Measurements from ENCODE around the gene DEDD2.

Gene DEDD2

DNA sequence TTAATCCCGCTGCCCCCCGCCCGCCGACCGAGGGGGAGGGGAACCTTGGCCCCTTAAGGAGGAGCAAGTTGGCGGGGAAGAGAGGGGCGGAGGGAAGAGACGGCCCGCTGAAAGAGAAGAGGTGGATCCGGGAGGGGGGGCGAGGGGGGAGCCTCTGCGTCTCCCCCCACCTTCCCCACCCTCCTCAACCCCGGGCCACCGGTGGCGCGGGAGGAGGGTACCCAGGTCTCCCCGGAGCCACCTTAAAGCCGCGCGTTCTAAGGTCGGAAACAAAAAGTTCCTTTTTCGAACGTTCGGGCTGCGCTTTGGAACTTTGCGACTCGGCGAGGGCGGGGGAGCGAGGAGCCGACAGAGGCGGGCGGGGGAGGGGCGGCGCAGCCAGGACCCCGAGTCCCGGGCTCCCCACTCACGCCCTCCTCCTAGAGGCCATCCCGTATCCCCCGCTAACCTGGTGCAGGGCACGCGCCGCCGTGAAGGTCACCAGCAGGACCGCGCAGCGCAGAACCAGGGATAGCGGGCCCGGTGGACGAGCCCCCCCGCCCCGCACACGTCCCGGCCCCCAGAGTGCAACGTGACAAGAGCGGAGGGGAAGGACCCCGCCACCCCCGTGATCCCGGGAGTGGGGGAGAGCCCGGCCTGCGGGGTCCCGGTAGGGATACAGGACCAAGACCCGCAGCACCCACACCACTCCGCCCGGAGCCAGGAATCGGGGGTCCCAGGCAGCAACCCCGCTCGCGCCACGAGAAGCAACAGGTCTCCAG is 36.8 kb upstream of the DEDD2 start:
- Histone ChIP-seq H3K4me2 (peak overlapping the region; percentile 56 to 85 (median 75)), H3K27ac (peak overlapping the region; percentile 89 to 97 (median 94)), H3K9me3 (replicated peaks in 1 of 11) (no peaks in the 10 kb centered on the region), H3K36me3 (peaks cover 12 to 18% (median 15%) of the 10 kb centered on the region in 11 experiments; a peak in 21 of 22 replicates), H3K4me1 (peaks cover 33 to 53% (median 48%) of the 10 kb centered on the region in 10 experiments), H3K4me3 (peak overlapping the region; percentile 88 to 100 (median 99)), H3K9ac (peak overlapping the region; percentile 89 to 98 (median 96)), H3K27me3 (no peaks in the 10 kb centered on the region), H4K20me1 (peaks cover 18 to 44% (median 36%) of the 10 kb centered on the region in 11 experiments; a peak in 21 of 22 replicates)
- no peak for TF ChIP-seq Cebpa-rat (IDR thresholded peaks at IDR 0.05)

DNA sequence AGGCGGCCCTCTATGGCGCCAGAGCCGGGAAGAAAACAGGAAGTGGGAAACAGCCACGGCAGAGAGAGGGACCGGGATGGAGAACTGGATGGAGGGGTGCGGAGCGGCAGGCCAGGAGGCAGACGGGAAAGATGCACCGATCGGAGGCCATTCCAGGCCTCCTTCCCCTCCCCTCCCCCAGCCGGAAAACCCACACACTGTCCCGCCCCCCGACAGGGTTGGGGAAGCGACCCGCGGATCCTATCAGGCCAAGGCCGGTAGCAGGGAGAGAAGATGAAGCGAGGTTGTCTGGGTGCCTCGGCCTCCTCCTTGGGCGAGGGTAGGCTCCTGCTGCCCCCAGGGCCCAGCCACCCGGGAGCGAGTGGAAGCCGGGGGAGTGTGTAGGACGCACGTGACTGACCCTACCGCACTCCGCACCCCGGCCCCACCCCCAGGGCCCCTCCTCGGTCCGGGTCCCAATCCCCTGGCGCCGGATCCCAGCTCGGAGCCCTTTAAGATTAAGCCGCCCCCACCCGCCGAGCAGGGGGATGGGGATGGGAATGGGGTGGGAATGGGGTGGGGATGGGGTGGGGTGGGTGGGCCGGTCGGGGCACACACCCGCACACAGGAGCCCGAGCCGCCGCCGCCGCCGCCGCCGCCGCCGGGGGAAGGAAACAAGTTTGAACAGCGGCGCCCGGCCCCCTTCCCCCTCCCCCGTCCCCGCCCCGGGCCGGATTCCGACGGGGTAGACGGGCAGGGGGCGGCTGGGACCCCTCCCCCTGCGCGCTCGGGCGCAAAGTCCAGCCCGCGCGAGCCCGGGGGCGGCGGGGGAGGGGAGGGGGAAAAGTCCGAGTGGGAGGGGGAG is 36.0 kb upstream of the DEDD2 start:
- H3K4me1 ChIP-seq: peaks cover 41 to 56% (median 51%) of the 10 kb centered on the region in 10 experiments
- H3K36me3 ChIP-seq: peaks cover 20 to 26% (median 23%) of the 10 kb centered on the region in 11 experiments; a peak in 21 of 22 replicates
- H3K9me3 ChIP-seq (replicated peaks in 1 of 11): no peaks in the 10 kb centered on the region
- peak overlapping the region; percentile 89 to 97 (median 94); a peak in 21 of 22 replicates for H3K27ac ChIP-seq
- H3K4me3 ChIP-seq: peak overlapping the region; percentile 88 to 100 (median 99)
- H3K4me2 ChIP-seq: peak overlapping the region; percentile 95 to 100 (median 100)
- H3K9ac ChIP-seq: peak overlapping the region; percentile 89 to 98 (median 96)
- no peaks in the 10 kb centered on the region for H3K27me3 ChIP-seq
- TF ChIP-seq Cebpa-rat (IDR thresholded peaks at IDR 0.05): no peak
- peaks cover 26 to 52% (median 39%) of the 10 kb centered on the region in 11 experiments; a peak in 21 of 22 replicates for H4K20me1 ChIP-seq

DNA sequence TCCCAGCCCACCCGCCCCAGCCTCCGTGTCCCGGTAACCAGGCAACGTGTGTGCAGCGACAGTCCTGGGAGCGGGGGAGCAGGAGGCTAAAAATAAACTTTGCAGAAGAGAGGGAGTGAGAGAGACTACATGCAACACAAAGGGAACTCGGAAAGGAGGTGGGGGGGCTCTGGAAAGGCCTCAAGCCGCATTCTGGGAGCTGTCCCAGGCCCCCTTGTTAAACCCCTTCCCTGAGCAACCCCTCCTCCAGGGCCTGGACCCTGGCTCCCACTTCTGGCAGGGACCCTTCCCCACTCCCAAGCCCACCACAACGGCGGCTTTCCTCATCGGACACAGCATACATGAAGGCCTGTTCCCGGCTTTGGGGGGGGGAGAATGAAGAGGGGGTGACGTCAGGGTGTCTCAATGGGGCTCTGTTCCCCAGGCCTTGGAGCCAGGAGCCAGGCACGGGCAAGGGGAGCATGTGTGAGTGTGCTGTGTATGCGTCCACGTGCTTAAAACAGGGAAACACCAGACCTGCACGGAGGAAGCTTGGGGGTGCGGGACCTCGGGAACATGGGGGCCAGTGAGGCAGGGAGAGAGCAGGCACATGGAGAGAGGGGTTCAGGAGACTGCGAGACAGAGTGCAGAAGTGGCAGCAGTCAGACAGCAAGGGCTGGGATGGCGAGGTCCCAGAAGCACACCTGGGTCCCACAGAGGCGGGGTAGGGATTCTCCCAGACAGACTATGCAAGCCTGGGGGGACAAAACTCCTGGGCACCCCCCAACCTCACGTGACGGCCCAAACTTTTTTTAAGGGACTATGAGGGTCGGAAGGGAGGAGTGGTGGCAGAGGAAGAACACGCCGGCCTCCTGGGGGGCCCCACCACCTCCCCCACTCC is 35.1 kb upstream of the DEDD2 start:
- no peak for TF ChIP-seq Cebpa-rat (IDR thresholded peaks at IDR 0.05)
- H3K9ac ChIP-seq: peak overlapping the region; percentile 79 to 96 (median 84)
- peak overlapping the region; percentile 95 to 100 (median 100) for H3K4me2 ChIP-seq
- H3K4me3 ChIP-seq: peak overlapping the region; percentile 70 to 99 (median 98)
- peaks cover 29 to 55% (median 47%) of the 10 kb centered on the region in 11 experiments; a peak in 21 of 22 replicates for H4K20me1 ChIP-seq
- H3K27ac ChIP-seq: peak overlapping the region; percentile 36 to 97 (median 85); a peak in 21 of 22 replicates
- no peaks in the 10 kb centered on the region for H3K27me3 ChIP-seq
- peaks cover 43 to 59% (median 51%) of the 10 kb centered on the region in 10 experiments for H3K4me1 ChIP-seq
- peaks cover 22 to 29% (median 26%) of the 10 kb centered on the region in 11 experiments; a peak in 21 of 22 replicates for H3K36me3 ChIP-seq
- no peaks in the 10 kb centered on the region for H3K9me3 ChIP-seq (replicated peaks in 1 of 11)

DNA sequence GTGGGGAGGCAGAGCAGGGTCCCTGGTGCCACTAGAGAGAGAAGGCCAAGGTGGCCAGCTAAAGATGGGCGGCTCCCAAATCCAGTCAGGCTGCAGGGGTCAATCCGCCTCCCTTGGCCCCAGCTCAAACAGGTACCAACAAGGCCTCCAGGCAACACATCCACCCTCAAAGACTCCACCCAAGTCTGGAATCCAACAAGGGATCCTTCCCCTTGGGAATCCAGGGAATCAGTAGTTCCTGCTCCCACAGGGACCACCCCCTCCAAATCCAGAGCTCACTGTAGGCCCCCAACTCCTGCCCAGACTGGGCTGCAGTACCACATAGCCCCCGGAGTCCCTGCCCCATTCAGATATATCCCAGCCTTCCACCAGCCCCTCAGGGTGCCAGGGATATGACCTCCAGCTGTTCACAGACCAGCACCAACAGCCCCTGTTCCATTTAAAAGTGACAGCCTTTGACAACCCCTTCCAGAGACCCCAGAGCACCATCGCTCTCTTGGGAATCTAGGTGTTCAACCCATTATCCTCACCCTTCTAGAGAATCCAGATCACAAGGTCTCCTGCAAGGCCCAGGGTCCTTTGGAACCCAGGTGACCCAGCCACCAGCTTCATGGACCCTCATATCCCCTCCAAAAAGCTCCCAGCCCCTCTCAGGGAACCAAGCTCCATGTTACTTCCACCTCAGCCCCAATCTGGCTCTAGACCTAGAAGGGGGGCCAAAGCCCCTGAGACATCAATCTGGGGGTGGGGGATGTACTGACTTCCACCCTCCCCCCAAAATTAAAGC is 34.3 kb upstream of the DEDD2 start:
- Histone ChIP-seq H3K4me2 (peak overlapping the region; percentile 95 to 100 (median 100)), H3K4me1 (peaks cover 49 to 62% (median 53%) of the 10 kb centered on the region in 10 experiments), H3K9me3 (replicated peaks in 1 of 11) (no peaks in the 10 kb centered on the region), H3K27me3 (no peaks in the 10 kb centered on the region), H3K4me3 (peak overlapping the region; percentile 4 to 99 (median 98); a peak in 17 of 20 replicates), H4K20me1 (peaks cover 33 to 61% (median 48%) of the 10 kb centered on the region in 11 experiments; a peak in 21 of 22 replicates), H3K36me3 (peaks cover 22 to 33% (median 29%) of the 10 kb centered on the region in 11 experiments; a peak in 21 of 22 replicates), H3K9ac (peak overlapping the region; percentile 45 to 96 (median 68); a peak in 21 of 22 replicates), H3K27ac (peak overlapping the region in 10 of 11 experiments; percentile 25 to 89 (median 52); a peak in 17 of 22 replicates)
- TF ChIP-seq Cebpa-rat (IDR thresholded peaks at IDR 0.05): no peak

DNA sequence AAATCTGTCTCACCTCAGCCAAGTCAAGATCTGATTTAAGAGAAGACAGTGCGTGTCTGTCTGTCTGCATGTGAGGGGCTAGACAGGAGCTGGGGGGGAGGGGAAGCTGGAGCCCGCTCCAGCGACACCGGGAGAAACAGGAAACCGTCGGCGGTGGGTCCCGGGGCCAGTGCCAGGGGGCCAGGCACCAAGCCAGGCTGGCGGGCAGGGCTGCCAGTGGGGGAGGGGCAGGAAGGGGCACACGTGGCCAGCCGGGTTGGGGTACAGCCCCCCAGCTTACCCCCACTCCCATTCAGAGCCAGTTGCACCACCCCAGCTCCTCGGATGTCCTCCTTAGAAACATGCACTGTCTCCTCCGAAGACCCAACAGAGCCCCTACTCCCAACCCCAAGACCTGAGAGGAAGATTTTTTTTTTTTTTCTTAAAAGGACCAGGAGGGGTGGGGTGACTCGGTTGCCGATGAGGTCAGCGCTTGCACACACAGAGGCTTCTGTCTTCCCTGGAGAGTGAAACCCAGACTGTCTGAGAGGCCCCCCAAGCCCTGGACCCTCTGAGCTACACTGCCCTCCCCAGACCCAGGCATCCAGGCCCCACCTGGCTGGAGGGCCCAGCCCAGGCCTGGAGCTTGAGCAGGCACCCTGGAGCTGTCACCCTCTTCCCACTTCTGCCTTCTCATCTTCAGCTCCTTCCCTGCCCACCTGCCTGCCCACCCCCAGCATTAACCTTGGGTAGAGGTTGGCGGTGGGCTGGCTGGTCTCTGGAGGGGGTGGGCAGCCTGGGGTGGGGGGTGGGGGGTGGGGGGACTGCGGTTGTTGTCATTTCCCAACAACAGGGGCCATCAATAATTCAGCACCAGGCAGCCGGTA is 33.4 kb upstream of the DEDD2 start:
- no peaks in the 10 kb centered on the region for H3K9me3 ChIP-seq (replicated peaks in 1 of 11)
- peak overlapping the region in 8 of 10 experiments; percentile 42 to 99 (median 98); a peak in 16 of 20 replicates for H3K4me3 ChIP-seq
- H3K27ac ChIP-seq: peak overlapping the region in 10 of 11 experiments; percentile 47 to 76 (median 68); a peak in 20 of 22 replicates
- H3K4me2 ChIP-seq: peak overlapping the region; percentile 95 to 100 (median 100)
- peak overlapping the region; percentile 47 to 96 (median 70) for H3K9ac ChIP-seq
- H3K36me3 ChIP-seq: peaks cover 22 to 38% (median 29%) of the 10 kb centered on the region in 11 experiments; a peak in 21 of 22 replicates
- TF ChIP-seq Cebpa-rat (IDR thresholded peaks at IDR 0.05): no peak
- peaks cover 51 to 64% (median 54%) of the 10 kb centered on the region in 10 experiments for H3K4me1 ChIP-seq
- H3K27me3 ChIP-seq: no peaks in the 10 kb centered on the region
- peaks cover 34 to 69% (median 48%) of the 10 kb centered on the region in 11 experiments; a peak in 21 of 22 replicates for H4K20me1 ChIP-seq

DNA sequence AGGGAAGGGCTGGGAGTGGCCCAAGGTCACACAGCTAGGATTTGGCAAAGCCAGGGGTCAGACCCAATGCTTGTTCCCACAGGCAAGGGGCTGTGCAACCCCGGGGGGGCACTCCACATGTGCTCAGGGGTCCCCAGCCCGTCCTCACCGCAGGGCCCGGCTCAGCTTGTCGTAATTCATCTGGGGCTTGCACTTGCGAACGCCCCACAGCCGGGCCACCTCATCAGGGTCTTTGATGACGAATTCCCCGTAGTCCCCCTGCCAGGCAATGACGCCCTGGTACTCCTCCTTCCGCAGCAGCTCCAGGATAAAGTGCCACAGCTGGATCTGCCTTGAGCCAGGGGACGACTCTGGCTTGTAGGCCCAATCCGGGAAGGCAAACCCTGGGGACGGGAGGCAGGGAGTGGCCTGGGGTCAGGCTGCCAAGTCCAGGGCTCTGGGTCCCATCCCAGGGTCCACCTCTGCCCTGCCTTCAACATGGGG is 32.7 kb upstream of the DEDD2 start:
- H3K4me3 ChIP-seq: peak overlapping the region in 8 of 10 experiments; percentile 35 to 96 (median 48); a peak in 10 of 20 replicates
- H3K9me3 ChIP-seq (replicated peaks in 1 of 11): no peaks in the 10 kb centered on the region
- peak overlapping the region; percentile 84 to 100 (median 98) for H3K4me2 ChIP-seq
- peaks cover 51 to 71% (median 61%) of the 10 kb centered on the region in 10 experiments for H3K4me1 ChIP-seq
- peaks cover 34 to 72% (median 48%) of the 10 kb centered on the region in 11 experiments; a peak in 21 of 22 replicates for H4K20me1 ChIP-seq
- H3K36me3 ChIP-seq: peaks cover 22 to 38% (median 29%) of the 10 kb centered on the region in 11 experiments; a peak in 21 of 22 replicates
- no peaks in the 10 kb centered on the region for H3K27me3 ChIP-seq
- H3K27ac ChIP-seq: peak overlapping the region in 10 of 11 experiments; percentile 47 to 76 (median 68); a peak in 19 of 22 replicates
- peak overlapping the region; percentile 47 to 75 (median 66); a peak in 21 of 22 replicates for H3K9ac ChIP-seq
- no peak for TF ChIP-seq Cebpa-rat (IDR thresholded peaks at IDR 0.05)

Measured in BLaER1 treated with 17β-estradiol and CSF1 and Interleukin-3, amounts not matched to agents 10 nM and 100 nM (cell line).